ENCODE measurements around the gene SIRPA. TPM values are rescaled to one million over a fixed set of nuclear protein-coding genes. Genes with fewer than 3 reads are reported as not detected.

The SIRPA gene
- polyA plus RNA-seq, 1 donor (not counting 4 experiments of a cell fraction or from before 2014, with no cell fraction given) = 23.7 TPM

GRCh38 chr20:1861996-1862662 lies 33.1 kb upstream of the SIRPA start:
- no peak overlapping the region for H3K4me3 ChIP-seq (ENCODE audit: control insufficient read depth in 2 of 3, extremely low read depth in 1 of 3, insufficient read depth in 2 of 3, low read depth in 1 of 3, low read length in 3 of 3)
- peaks cover 17% of the 10 kb centered on the region for H3K4me1 ChIP-seq (ENCODE audit: control insufficient read depth, extremely low read depth, insufficient read depth, low read length)
- peak overlapping the region; percentile 57 for H3K27ac ChIP-seq (ENCODE audit: control insufficient read depth, insufficient read depth, low read length)
- no peaks in the 10 kb centered on the region for H3K27me3 ChIP-seq (ENCODE audit: control insufficient read depth, extremely low read depth, insufficient read depth, low read length)
- dilution Hi-C loops (cut with MboI; ENCODE audit: extremely low pct_ligation_motif_present, low sequenced_read_pairs) = no loop called here
- no peaks in the 10 kb centered on the region for H3K9me3 ChIP-seq (ENCODE audit: control insufficient read depth, low read depth, low read length)
- peak overlapping the region; percentile 54 for H3K4me2 ChIP-seq (ENCODE audit: control insufficient read depth, extremely low read depth, insufficient read depth, low read depth, low read length)
- FAIRE-seq = no peak
- H3K36me3 ChIP-seq (ENCODE audit: control insufficient read depth in 2 of 2, extremely low read depth in 1 of 2, insufficient read depth in 2 of 2, low read length in 2 of 2) = no peaks in the 10 kb centered on the region
- H3K9me1 ChIP-seq (ENCODE audit: control insufficient read depth, extremely low read depth, insufficient read depth, low read length) = no peaks in the 10 kb centered on the region
- H3K9ac ChIP-seq (ENCODE audit: control insufficient read depth, extremely low read depth, insufficient read depth, low read length) = peak overlapping the region; percentile 55
- no peak for TF ChIP-seq CTCF (optimal IDR thresholded peaks at IDR 0.05 in 1 of 3, IDR thresholded peaks at IDR 0.05 in 1 of 3, conservative IDR thresholded peaks at IDR 0.05 in 1 of 3; ENCODE audit: extremely low read depth in 1 of 3, insufficient read depth in 2 of 3, low read length in 3 of 3)
- no peak for TF ChIP-seq EZH2 (IDR thresholded peaks at IDR 0.05; ENCODE audit: low read length)
- peak overlapping the region; percentile 21 for H2AFZ ChIP-seq (ENCODE audit: control insufficient read depth, low read length)
- H4K20me1 ChIP-seq (ENCODE audit: control insufficient read depth, extremely low read depth, insufficient read depth, low read length) = no peaks in the 10 kb centered on the region
- DNase-seq (ENCODE audit: low read depth, low spot score) = no peak
- no peaks in the 10 kb centered on the region for H3K79me2 ChIP-seq (ENCODE audit: control insufficient read depth, insufficient read depth, low read length)

- dilution Hi-C loops (cut with MboI; ENCODE audit: extremely low pct_ligation_motif_present, low sequenced_read_pairs) = no loop called here
- no peak for TF ChIP-seq EZH2 (IDR thresholded peaks at IDR 0.05; ENCODE audit: low read length)
- no peak for TF ChIP-seq CTCF (optimal IDR thresholded peaks at IDR 0.05 in 1 of 3, IDR thresholded peaks at IDR 0.05 in 1 of 3, conservative IDR thresholded peaks at IDR 0.05 in 1 of 3; ENCODE audit: extremely low read depth in 1 of 3, insufficient read depth in 2 of 3, low read length in 3 of 3)
- no peak overlapping the region for H3K4me2 ChIP-seq (ENCODE audit: control insufficient read depth, extremely low read depth, insufficient read depth, low read depth, low read length)
- no peaks in the 10 kb centered on the region for H3K36me3 ChIP-seq (ENCODE audit: control insufficient read depth in 2 of 2, extremely low read depth in 1 of 2, insufficient read depth in 2 of 2, low read length in 2 of 2)
- H3K4me1 ChIP-seq (ENCODE audit: control insufficient read depth, extremely low read depth, insufficient read depth, low read length) = peaks cover 17% of the 10 kb centered on the region
- DNase-seq (ENCODE audit: low read depth, low spot score) = no peak
- H3K27ac ChIP-seq (ENCODE audit: control insufficient read depth, insufficient read depth, low read length) = peak overlapping the region; percentile 57
- no peak overlapping the region for H3K4me3 ChIP-seq (ENCODE audit: control insufficient read depth in 2 of 3, extremely low read depth in 1 of 3, insufficient read depth in 2 of 3, low read depth in 1 of 3, low read length in 3 of 3)
- no peaks in the 10 kb centered on the region for H3K9me1 ChIP-seq (ENCODE audit: control insufficient read depth, extremely low read depth, insufficient read depth, low read length)
- no peak overlapping the region for H2AFZ ChIP-seq (ENCODE audit: control insufficient read depth, low read length)
- no peaks in the 10 kb centered on the region for H3K27me3 ChIP-seq (ENCODE audit: control insufficient read depth, extremely low read depth, insufficient read depth, low read length)
- FAIRE-seq = no peak
- no peaks in the 10 kb centered on the region for H3K9me3 ChIP-seq (ENCODE audit: control insufficient read depth, low read depth, low read length)
- H3K79me2 ChIP-seq (ENCODE audit: control insufficient read depth, insufficient read depth, low read length) = no peaks in the 10 kb centered on the region
- no peak overlapping the region for H3K9ac ChIP-seq (ENCODE audit: control insufficient read depth, extremely low read depth, insufficient read depth, low read length)
- no peaks in the 10 kb centered on the region for H4K20me1 ChIP-seq (ENCODE audit: control insufficient read depth, extremely low read depth, insufficient read depth, low read length)
Measured at GRCh38 chr20:1862663-1863053, 32.5 kb upstream of the SIRPA start.
